HepG2 (cell line): ENCODE measurements around the gene AK2. TPM values are rescaled to one million over a fixed set of nuclear protein-coding genes. Genes with fewer than 3 reads are reported as not detected.

Source experiments
- ATAC-seq: fragments of 200-7000 bp; cut with Tn5 transposase; 3 replicates; pipeline ENCODE4 v1.9.1; 2020; ENCODE audit warnings: mild to moderate bottlenecking, moderate library complexity
- BruUV-seq: library from RNA; stranded (reverse); fragments of 400-500 nt; replicated peaks from 2 replicates; lab custom pipeline; 2021; lab: Mats Ljungman, UMichigan
- CTCF ChIA-PET: fragments of 300-600 bp; formaldehyde crosslinking; extraction: SDS; loops from one replicate; lab custom pipeline; 2021; ENCODE audit warnings: low total read pairs, inconsistent platforms, low intra/inter-chr PET ratio; lab: Yijun Ruan, JAX
- POLR2A ChIA-PET: fragments of 350-600 bp; sonication (Branson Sonifier 250); formaldehyde crosslinking; loops from one replicate; lab custom pipeline; 2020; ENCODE audit warnings: antibody characterized with exemption, inconsistent platforms; lab: Yijun Ruan, JAX
- DNase-seq: peaks from one replicate; pipeline ENCODE4 v3.0.0-alpha.2; 2015; ENCODE audit warnings: low spot score
- FAIRE-seq: peaks from 3 replicates; lab custom pipeline; 2011; peaks lifted over from hg19 to GRCh38; lab: Jason Lieb, UNC
- H2AFZ ChIP-seq: one replicate; pipeline ENCODE4 v1.6.1; 2011; ENCODE audit warnings: low read length, inconsistent platforms
- H3K27ac ChIP-seq: fragments of 300-600 bp; 3 replicates; pipeline ENCODE4 v1.8.0; 2011; ENCODE audit warnings: mixed run types, mild to moderate bottlenecking, mixed read lengths, low read length, inconsistent platforms; ENCODE audit not compliant: insufficient read depth; ENCODE audit errors: extremely low read length
- H3K27me3 ChIP-seq, 2 experiments: fragments of 200-600 bp in 1 of 2; 2 replicates in 1 of 2; 3 replicates in 1 of 2; pipeline versions ENCODE4 v1.6.0 to v1.8.0; 2011; ENCODE audit warnings: low read length in 2 of 2, mild to moderate bottlenecking in 2 of 2, moderate library complexity in 2 of 2, inconsistent platforms in 1 of 2; ENCODE audit not compliant: insufficient read depth in 2 of 2, control insufficient read depth in 1 of 2
- H3K36me3 ChIP-seq, 2 experiments: fragments of 200-600 bp in 1 of 2; replicated peaks in 1 of 2; 2 replicates in 1 of 2; 3 replicates in 1 of 2; pipeline versions ENCODE4 v1.5.1 to v1.8.0; 2011; ENCODE audit warnings: low read length in 2 of 2, inconsistent platforms in 1 of 2; ENCODE audit not compliant: insufficient read depth in 2 of 2, control insufficient read depth in 1 of 2
- H3K4me1 ChIP-seq: 2 replicates; pipeline ENCODE4 v1.5.1; 2012; ENCODE audit warnings: low read length, inconsistent platforms; ENCODE audit not compliant: insufficient read depth
- H3K4me2 ChIP-seq: 2 replicates; pipeline ENCODE4 v1.6.0; 2011; ENCODE audit warnings: low read depth, low read length, inconsistent platforms
- H3K4me3 ChIP-seq, 3 experiments: fragments of 200-600 bp in 1 of 3; sonication (generic), shearing (Covaris generic) in 1 of 3; replicated peaks in 1 of 3; 2 replicates each; pipeline ENCODE4 v1.5.1; 2011 to 2016; ENCODE audit warnings: low read length in 3 of 3, inconsistent platforms in 2 of 3, low read depth in 2 of 3, mild to moderate bottlenecking in 2 of 3, control low read depth in 1 of 3, mixed read lengths in 1 of 3; ENCODE audit not compliant: insufficient read depth in 1 of 3
- H3K79me2 ChIP-seq: one replicate; pipeline ENCODE4 v1.6.1; 2011; ENCODE audit warnings: low read length, inconsistent platforms; ENCODE audit not compliant: insufficient read depth
- H3K9ac ChIP-seq: 2 replicates; pipeline ENCODE4 v1.6.0; 2011; ENCODE audit warnings: mild to moderate bottlenecking, low read depth, low read length, inconsistent platforms; ENCODE audit not compliant: insufficient read depth
- H3K9me3 ChIP-seq: 2 replicates; pipeline ENCODE4 v1.5.1; 2012; ENCODE audit warnings: mild to moderate bottlenecking, low read length
- H4K20me1 ChIP-seq: 2 replicates; pipeline ENCODE4 v1.6.0; 2011; ENCODE audit warnings: inconsistent platforms, mild to moderate bottlenecking, low read length, moderate library complexity; ENCODE audit not compliant: insufficient read depth
- ATF1 ChIP-seq: IDR thresholded peaks from 2 replicates; pipeline ENCODE4 v1.6.1; 2016; ENCODE audit warnings: mild to moderate bottlenecking, control low read depth
- EED ChIP-seq: sonication (generic); formaldehyde crosslinking; IDR thresholded peaks from 2 replicates; pipeline ENCODE4 v1.5.0; 2020; ENCODE audit warnings: mild to moderate bottlenecking, missing genetic modification reagents
- ISX ChIP-seq: sonication (generic); formaldehyde crosslinking; conservative IDR thresholded peaks from 2 replicates; pipeline ENCODE4 v1.5.0; 2020; ENCODE audit warnings: missing genetic modification reagents
- NCOR1 ChIP-seq: fragments of 200-600 bp; sonication (generic); IDR thresholded peaks from 2 replicates; pipeline ENCODE4 v1.7.0; 2017; ENCODE audit warnings: antibody characterized with exemption, low read length, borderline replicate concordance
- STAG1 ChIP-seq: sonication (generic); formaldehyde crosslinking; IDR thresholded peaks from 2 replicates; pipeline ENCODE4 v1.4.0; 2020; ENCODE audit warnings: missing genetic modification reagents
- ZMYM3 ChIP-seq: sonication (generic); formaldehyde crosslinking; IDR thresholded peaks from 2 replicates; pipeline ENCODE4 v1.5.1; 2020; ENCODE audit warnings: mild to moderate bottlenecking, missing genetic modification reagents
- ZNF549 ChIP-seq: sonication (generic); formaldehyde crosslinking; IDR thresholded peaks from 2 replicates; pipeline ENCODE4 v1.5.0; 2020; ENCODE audit warnings: missing genetic modification reagents
- ZNF850 ChIP-seq: sonication (generic); formaldehyde crosslinking; conservative IDR thresholded peaks from 2 replicates; pipeline ENCODE4 v1.9.0; 2021; ENCODE audit warnings: mild to moderate bottlenecking, missing genetic modification reagents
- WGBS: methylation state at CpG from one replicate; pipeline ENCODE4 v1.1.6; 2017; ENCODE audit warnings: low lambda C conversion rate; 5-methylcytosine and 5-hydroxymethylcytosine counted together
- in situ Hi-C: cut with HindIII; loops from 2 replicates; pipeline ENCODE4 v1.10.0; 2017; ENCODE audit warnings: low pct_unique_long_range_greater_than_20kb; ENCODE audit not compliant: extremely low pct_ligation_motif_present
- intact Hi-C: fragments of 100-400 bp; cut with micrococcal nuclease; formaldehyde crosslinking; loops from one replicate; pipeline ENCODE4 v1.10.0; 2022; ENCODE audit not compliant: unreplicated experiment
- polyA plus RNA-seq, 8 experiments: library from polyadenylated mRNA; depleted of rRNA in 3 of 8; stranded (reverse) in 7 of 8; unstranded in 1 of 8; fragments of >200 nt; fragmentation: Illumina TruSeq in 4 of 8; extraction: Trizol in 4 of 8; gene quantifications; 2 replicates each; pipeline versions ENCODE4 v1.2.1 to v1.2.3, GENCODE V29; 2011 to 2016; ENCODE audit warnings: low read depth in 4 of 8, missing spikeins in 1 of 8, mixed read lengths in 1 of 8; ENCODE audit not compliant: insufficient read depth in 1 of 8
- total RNA-seq, 5 experiments: library from RNA; depleted of rRNA; stranded (reverse); fragments of >200 nt; fragmentation: Illumina TruSeq; extraction: Trizol; gene quantifications; 2 replicates each; pipeline ENCODE4 v1.2.3, GENCODE V29; 2016; ENCODE audit warnings: low read depth in 1 of 5
- TF ChIP-seq, protein P1 (sequence below): sonication (generic); formaldehyde crosslinking; IDR thresholded peaks from 2 replicates; pipeline ENCODE4 v1.4.0; 2020; ENCODE audit warnings: mild to moderate bottlenecking, missing genetic modification reagents
- TF ChIP-seq, protein P2 (sequence below): sonication (generic); formaldehyde crosslinking; IDR thresholded peaks from 2 replicates; pipeline ENCODE4 v1.9.0; 2021; ENCODE audit warnings: missing genetic modification reagents, mild to moderate bottlenecking, borderline replicate concordance
- TF ChIP-seq, protein P3 (sequence below): fragments of 450-650 bp; IDR thresholded peaks from 2 replicates; pipeline ENCODE4 v1.6.1; 2017
- TF ChIP-seq, protein P4 (sequence below): sonication (generic); formaldehyde crosslinking; IDR thresholded peaks from 2 replicates; pipeline ENCODE4 v1.5.1; 2020; ENCODE audit warnings: missing genetic modification reagents, mild to moderate bottlenecking, borderline replicate concordance
- TF ChIP-seq, protein P5 (sequence below): sonication (generic); formaldehyde crosslinking; IDR thresholded peaks from 2 replicates; pipeline ENCODE4 v1.5.1; 2020; ENCODE audit warnings: missing genetic modification reagents, mild to moderate bottlenecking, borderline replicate concordance

AK2 gene
- total and polyA plus RNA-seq, 2 of the 13 experiments (the other 11 are each of a cell fraction or from before 2014, with no cell fraction given) = 170 to 188 TPM

DNA sequence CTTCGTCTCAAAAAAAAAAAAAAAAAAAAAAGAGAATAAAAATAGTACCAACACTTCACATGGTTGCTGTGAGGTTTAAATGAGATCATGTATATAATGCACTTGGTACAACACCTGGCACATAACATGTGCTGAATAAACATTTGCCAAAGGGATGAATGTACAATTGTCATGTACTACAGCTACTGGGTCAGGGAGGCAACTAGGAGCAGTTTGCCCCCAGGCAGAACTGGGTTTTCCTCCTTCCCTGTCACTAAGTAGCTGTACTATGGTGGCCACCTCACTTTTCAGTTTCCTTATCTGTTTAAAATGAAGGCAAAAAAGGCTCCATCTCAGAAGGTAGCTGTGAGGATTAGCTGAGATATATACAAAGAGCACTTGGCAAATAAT, 11.5 kb downstream of the AK2 start:
- FAIRE-seq = no peak
- BruUV-seq = no TSS peak
- POLR2A ChIA-PET = interaction anchor here (2.0 kb wide), 1 partner anchor 10 kb away, joined by 7 read pairs; no protein-coding TSS in a partner anchor
- no peak overlapping the region for H3K9ac ChIP-seq
- no peak for DNase-seq
- WGBS = 96% methylated on average over 1 of the region's 1 CpG
- peaks cover 13% of the 10 kb centered on the region; the same call in 1 of the 2 replicates for H4K20me1 ChIP-seq
- no peak overlapping the region for H2AFZ ChIP-seq
- H3K27ac ChIP-seq = peak overlapping the region; percentile 10
- H3K79me2 ChIP-seq = peaks cover 44% of the 10 kb centered on the region
- H3K36me3 ChIP-seq = peaks cover 17 to 70% of the 10 kb centered on the region in 2 experiments
- intact Hi-C loops (no loop called here), in situ Hi-C loops (no loop called here)
- H3K4me1 ChIP-seq = peaks cover 49% of the 10 kb centered on the region
- H3K27me3 ChIP-seq = no peaks in the 10 kb centered on the region
- TF ChIP-seq NCOR1 (no peak), EED (no peak), ZMYM3 (CRISPR knock-in tag) (no peak), ZNF850 (CRISPR knock-in tag) (no peak), ZNF549 (CRISPR knock-in tag) (no peak), STAG1 (no peak), ATF1 (CRISPR knock-in tag) (no peak), ISX (CRISPR knock-in tag) (no peak)
- TF ChIP-seq, protein P1, sequence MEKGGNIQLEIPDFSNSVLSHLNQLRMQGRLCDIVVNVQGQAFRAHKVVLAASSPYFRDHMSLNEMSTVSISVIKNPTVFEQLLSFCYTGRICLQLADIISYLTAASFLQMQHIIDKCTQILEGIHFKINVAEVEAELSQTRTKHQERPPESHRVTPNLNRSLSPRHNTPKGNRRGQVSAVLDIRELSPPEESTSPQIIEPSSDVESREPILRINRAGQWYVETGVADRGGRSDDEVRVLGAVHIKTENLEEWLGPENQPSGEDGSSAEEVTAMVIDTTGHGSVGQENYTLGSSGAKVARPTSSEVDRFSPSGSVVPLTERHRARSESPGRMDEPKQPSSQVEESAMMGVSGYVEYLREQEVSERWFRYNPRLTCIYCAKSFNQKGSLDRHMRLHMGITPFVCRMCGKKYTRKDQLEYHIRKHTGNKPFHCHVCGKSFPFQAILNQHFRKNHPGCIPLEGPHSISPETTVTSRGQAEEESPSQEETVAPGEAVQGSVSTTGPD (CRISPR knock-in tag) = no peak
- TF ChIP-seq, protein P2, sequence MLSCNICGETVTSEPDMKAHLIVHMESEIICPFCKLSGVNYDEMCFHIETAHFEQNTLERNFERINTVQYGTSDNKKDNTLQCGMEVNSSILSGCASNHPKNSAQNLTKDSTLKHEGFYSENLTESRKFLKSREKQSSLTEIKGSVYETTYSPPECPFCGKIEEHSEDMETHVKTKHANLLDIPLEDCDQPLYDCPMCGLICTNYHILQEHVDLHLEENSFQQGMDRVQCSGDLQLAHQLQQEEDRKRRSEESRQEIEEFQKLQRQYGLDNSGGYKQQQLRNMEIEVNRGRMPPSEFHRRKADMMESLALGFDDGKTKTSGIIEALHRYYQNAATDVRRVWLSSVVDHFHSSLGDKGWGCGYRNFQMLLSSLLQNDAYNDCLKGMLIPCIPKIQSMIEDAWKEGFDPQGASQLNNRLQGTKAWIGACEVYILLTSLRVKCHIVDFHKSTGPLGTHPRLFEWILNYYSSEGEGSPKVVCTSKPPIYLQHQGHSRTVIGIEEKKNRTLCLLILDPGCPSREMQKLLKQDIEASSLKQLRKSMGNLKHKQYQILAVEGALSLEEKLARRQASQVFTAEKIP (CRISPR knock-in tag) = no peak
- TF ChIP-seq, protein P3, sequence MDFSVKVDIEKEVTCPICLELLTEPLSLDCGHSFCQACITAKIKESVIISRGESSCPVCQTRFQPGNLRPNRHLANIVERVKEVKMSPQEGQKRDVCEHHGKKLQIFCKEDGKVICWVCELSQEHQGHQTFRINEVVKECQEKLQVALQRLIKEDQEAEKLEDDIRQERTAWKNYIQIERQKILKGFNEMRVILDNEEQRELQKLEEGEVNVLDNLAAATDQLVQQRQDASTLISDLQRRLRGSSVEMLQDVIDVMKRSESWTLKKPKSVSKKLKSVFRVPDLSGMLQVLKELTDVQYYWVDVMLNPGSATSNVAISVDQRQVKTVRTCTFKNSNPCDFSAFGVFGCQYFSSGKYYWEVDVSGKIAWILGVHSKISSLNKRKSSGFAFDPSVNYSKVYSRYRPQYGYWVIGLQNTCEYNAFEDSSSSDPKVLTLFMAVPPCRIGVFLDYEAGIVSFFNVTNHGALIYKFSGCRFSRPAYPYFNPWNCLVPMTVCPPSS = no peak
- TF ChIP-seq, protein P4, sequence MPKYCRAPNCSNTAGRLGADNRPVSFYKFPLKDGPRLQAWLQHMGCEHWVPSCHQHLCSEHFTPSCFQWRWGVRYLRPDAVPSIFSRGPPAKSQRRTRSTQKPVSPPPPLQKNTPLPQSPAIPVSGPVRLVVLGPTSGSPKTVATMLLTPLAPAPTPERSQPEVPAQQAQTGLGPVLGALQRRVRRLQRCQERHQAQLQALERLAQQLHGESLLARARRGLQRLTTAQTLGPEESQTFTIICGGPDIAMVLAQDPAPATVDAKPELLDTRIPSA (CRISPR knock-in tag) = no peak
- TF ChIP-seq, protein P5, sequence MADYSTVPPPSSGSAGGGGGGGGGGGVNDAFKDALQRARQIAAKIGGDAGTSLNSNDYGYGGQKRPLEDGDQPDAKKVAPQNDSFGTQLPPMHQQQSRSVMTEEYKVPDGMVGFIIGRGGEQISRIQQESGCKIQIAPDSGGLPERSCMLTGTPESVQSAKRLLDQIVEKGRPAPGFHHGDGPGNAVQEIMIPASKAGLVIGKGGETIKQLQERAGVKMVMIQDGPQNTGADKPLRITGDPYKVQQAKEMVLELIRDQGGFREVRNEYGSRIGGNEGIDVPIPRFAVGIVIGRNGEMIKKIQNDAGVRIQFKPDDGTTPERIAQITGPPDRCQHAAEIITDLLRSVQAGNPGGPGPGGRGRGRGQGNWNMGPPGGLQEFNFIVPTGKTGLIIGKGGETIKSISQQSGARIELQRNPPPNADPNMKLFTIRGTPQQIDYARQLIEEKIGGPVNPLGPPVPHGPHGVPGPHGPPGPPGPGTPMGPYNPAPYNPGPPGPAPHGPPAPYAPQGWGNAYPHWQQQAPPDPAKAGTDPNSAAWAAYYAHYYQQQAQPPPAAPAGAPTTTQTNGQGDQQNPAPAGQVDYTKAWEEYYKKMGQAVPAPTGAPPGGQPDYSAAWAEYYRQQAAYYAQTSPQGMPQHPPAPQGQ (CRISPR knock-in tag) = no peak
- H3K4me3 ChIP-seq = no peak overlapping the region
- H3K9me3 ChIP-seq = no peaks in the 10 kb centered on the region
- ATAC-seq = no peak
- no peak overlapping the region for H3K4me2 ChIP-seq
- CTCF ChIA-PET = no interaction called here
